RCC 7860 (cell line): Measurements from ENCODE around the gene PEX14.

Source experiments
- DNase-seq: peaks from one replicate; pipeline ENCODE4 v3.0.0-alpha.2; 2015; ENCODE audit warnings: low spot score
- FAIRE-seq: peaks from 2 replicates; lab custom pipeline; 2012; peaks lifted over from hg19 to GRCh38; lab: Jason Lieb, UNC

The PEX14 gene

GRCh38 chr1:10612436-10613160 lies 137.8 kb downstream of the PEX14 start:
- DNase-seq (no peak), FAIRE-seq (no peak)

GRCh38 chr1:10613340-10613739 lies 138.6 kb downstream of the PEX14 start:
- FAIRE-seq (no peak), DNase-seq (no peak)

- no peak for FAIRE-seq
These were observed 139.1 kb downstream of the PEX14 start for GRCh38 chr1:10613861-10614260.

GRCh38 chr1:10614377-10615225 lies 139.9 kb downstream of the PEX14 start:
- no peak for DNase-seq
- FAIRE-seq, result no peak

More at GRCh38 chr1:10613861-10614260, 139.1 kb downstream of the PEX14 start:
- DNase-seq, result no peak

- no peak for DNase-seq
- no peak for FAIRE-seq
These were observed 140.6 kb downstream of the PEX14 start for GRCh38 chr1:10615332-10615731.

GRCh38 chr1:10615932-10616671 lies 141.4 kb downstream of the PEX14 start:
- no peak for DNase-seq
- no peak for FAIRE-seq

GRCh38 chr1:10616696-10617095 lies 141.9 kb downstream of the PEX14 start:
- DNase-seq (no peak), FAIRE-seq (no peak)

- DNase-seq, result no peak
- no peak for FAIRE-seq
These were observed 142.6 kb downstream of the PEX14 start for GRCh38 chr1:10617318-10617717.

- FAIRE-seq (no peak), DNase-seq (no peak)
These were observed 143.5 kb downstream of the PEX14 start for GRCh38 chr1:10617931-10618885.

GRCh38 chr1:10620776-10621175 lies 146.0 kb downstream of the PEX14 start:
- DNase-seq (no peak), FAIRE-seq (no peak)

GRCh38 chr1:10621906-10622305 lies 147.2 kb downstream of the PEX14 start:
- DNase-seq (no peak), FAIRE-seq (no peak)

- no peak for DNase-seq
- no peak for FAIRE-seq
These were observed 148.3 kb downstream of the PEX14 start for GRCh38 chr1:10622910-10623685.

- FAIRE-seq (no peak), DNase-seq (no peak)
These were observed 149.0 kb downstream of the PEX14 start for GRCh38 chr1:10623686-10624145.

- DNase-seq, result no peak
- no peak for FAIRE-seq
These were observed 149.7 kb downstream of the PEX14 start for GRCh38 chr1:10624256-10625050.

GRCh38 chr1:10625076-10625475 lies 150.3 kb downstream of the PEX14 start:
- FAIRE-seq (no peak), DNase-seq (no peak)

- no peak for DNase-seq
- no peak for FAIRE-seq
These were observed 150.8 kb downstream of the PEX14 start for GRCh38 chr1:10625554-10625953.

- FAIRE-seq (no peak), DNase-seq (no peak)
These were observed 151.5 kb downstream of the PEX14 start for GRCh38 chr1:10626131-10626731.

GRCh38 chr1:10626791-10627410 lies 152.2 kb downstream of the PEX14 start:
- FAIRE-seq (no peak), DNase-seq (no peak)
